Cardiac muscle cell (in vitro differentiated cells and primary cell): ENCODE measurements around the gene KCNIP3. TPM values are rescaled to one million over a fixed set of nuclear protein-coding genes. Genes with fewer than 3 reads are reported as not detected.

ENCODE experiments used
- DNase-seq, 2 donors: peaks; one replicate each; pipeline versions ENCODE4 v3.0.0 to v3.0.0-alpha.2; 2010 to 2017; ENCODE audit warnings: low read depth in 1 of 2, low spot score in 1 of 2
- H3K27ac ChIP-seq: fragments of 200-600 bp; sonication (generic); 2 replicates; pipeline ENCODE4 v1.5.1; 2016
- H3K27me3 ChIP-seq: fragments of 200-600 bp; sonication (generic); 2 replicates; pipeline ENCODE4 v1.6.0; 2016; ENCODE audit warnings: control low read depth
- H3K36me3 ChIP-seq: fragments of 200-600 bp; sonication (generic); 2 replicates; pipeline ENCODE4 v1.5.1; 2016; ENCODE audit warnings: control low read depth
- H3K4me1 ChIP-seq: fragments of 200-600 bp; sonication (generic); 2 replicates; pipeline ENCODE4 v1.8.1; 2017; ENCODE audit warnings: low read depth, mild to moderate bottlenecking, mixed run types
- H3K4me3 ChIP-seq: fragments of 200-600 bp; sonication (generic); 2 replicates; pipeline ENCODE4 v1.5.1; 2016; ENCODE audit warnings: mild to moderate bottlenecking
- H3K9me3 ChIP-seq: fragments of 200-600 bp; sonication (generic); 2 replicates; pipeline ENCODE4 v1.5.1; 2017; ENCODE audit warnings: low read depth, mild to moderate bottlenecking, control low read depth
- polyA plus RNA-seq: library from polyadenylated mRNA; unstranded; fragments of >200 nt; fragmentation: Nextera tagmentation; extraction: Ambion mirVana; gene quantifications from 2 replicates; pipeline ENCODE4 v1.2.1, GENCODE V29; 2016
- total RNA-seq: library from RNA; depleted of rRNA; stranded (reverse); fragments of >200 nt; gene quantifications from 2 replicates; pipeline ENCODE4 v1.2.3, GENCODE V29; 2016
- TF ChIP-seq, protein P1 (sequence below): IDR thresholded peaks from 2 replicates; pipeline ENCODE4 v1.5.1; 2012; ENCODE audit warnings: low read depth, mild to moderate bottlenecking, low read length

KCNIP3 gene
- total and polyA plus RNA-seq, 2 experiments from 2014 or later: 1.2 to 5.2 TPM

DNA sequence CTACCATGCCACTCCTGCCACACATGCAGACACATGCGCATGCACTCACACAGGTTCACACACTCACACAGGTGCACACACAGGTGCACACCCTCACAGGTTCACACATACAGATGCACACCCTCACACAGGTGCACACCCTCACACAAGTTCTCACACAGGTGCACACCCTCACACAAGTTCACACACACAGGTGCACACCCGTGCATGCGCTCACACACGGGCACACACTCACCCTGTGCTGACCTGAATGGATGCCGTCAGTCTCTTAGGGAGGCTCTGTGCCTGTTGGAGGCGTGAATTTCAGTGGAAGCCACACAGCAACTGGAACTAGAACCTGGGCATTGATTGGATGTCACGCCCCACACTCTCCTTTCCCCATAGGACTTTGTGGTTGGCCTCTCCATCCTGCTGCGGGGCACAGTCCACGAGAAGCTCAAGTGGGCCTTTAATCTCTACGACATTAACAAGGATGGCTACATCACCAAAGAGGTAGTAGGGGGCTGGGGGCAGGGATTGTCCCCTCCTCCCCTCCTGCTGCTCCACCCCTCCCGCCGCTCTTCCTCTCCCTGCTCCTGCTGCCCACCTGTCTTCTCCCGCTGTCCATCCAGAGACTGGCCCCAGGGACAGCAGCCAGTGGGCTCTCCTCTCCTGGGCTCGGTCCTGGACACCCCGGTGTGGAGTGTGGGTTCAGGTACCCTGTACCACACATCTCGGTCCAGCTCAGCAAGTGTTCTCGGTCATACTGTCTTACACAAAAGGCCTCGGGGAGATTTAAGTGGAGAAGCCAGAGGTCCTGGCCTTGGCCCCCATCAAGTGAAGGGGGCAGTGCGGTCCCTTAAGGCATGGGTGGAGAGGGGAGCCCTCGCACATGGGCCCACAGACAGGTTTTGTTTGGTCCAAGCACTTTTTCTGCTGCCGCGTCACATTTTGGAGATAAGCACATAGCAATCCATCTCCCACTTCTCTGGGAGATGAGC, 84.4 kb downstream of the KCNIP3 start:
- TF ChIP-seq, protein P1, sequence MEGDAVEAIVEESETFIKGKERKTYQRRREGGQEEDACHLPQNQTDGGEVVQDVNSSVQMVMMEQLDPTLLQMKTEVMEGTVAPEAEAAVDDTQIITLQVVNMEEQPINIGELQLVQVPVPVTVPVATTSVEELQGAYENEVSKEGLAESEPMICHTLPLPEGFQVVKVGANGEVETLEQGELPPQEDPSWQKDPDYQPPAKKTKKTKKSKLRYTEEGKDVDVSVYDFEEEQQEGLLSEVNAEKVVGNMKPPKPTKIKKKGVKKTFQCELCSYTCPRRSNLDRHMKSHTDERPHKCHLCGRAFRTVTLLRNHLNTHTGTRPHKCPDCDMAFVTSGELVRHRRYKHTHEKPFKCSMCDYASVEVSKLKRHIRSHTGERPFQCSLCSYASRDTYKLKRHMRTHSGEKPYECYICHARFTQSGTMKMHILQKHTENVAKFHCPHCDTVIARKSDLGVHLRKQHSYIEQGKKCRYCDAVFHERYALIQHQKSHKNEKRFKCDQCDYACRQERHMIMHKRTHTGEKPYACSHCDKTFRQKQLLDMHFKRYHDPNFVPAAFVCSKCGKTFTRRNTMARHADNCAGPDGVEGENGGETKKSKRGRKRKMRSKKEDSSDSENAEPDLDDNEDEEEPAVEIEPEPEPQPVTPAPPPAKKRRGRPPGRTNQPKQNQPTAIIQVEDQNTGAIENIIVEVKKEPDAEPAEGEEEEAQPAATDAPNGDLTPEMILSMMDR: no peak
- no peak overlapping the region for H3K4me3 ChIP-seq
- no peaks in the 10 kb centered on the region for H3K4me1 ChIP-seq
- DNase-seq: no peak
- no peaks in the 10 kb centered on the region for H3K27me3 ChIP-seq
- H3K36me3 ChIP-seq: no peaks in the 10 kb centered on the region
- no peaks in the 10 kb centered on the region for H3K9me3 ChIP-seq
- no peak overlapping the region for H3K27ac ChIP-seq

DNA sequence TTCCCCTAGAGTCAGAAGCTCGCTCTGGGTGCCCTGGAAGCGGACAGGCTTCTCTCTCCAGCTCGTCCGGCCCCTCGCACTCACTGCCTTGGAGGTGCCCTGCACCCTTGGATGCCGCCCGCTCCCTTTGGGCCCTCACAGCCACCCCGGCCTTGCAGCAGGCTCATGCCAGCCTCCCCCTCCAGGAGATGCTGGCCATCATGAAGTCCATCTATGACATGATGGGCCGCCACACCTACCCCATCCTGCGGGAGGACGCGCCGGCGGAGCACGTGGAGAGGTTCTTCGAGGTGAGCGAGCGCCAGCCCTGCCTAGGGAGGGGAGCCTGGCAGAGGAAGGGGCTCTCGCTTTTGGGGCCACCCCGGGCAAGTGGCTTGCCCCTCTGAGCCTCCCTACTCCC, 85.0 kb downstream of the KCNIP3 start:
- DNase-seq: no peak
- Histone ChIP-seq H3K27ac (no peak overlapping the region), H3K4me3 (no peak overlapping the region), H3K4me1 (no peaks in the 10 kb centered on the region), H3K9me3 (no peaks in the 10 kb centered on the region), H3K36me3 (no peaks in the 10 kb centered on the region), H3K27me3 (no peaks in the 10 kb centered on the region)
- TF ChIP-seq, protein P1: no peak

DNA sequence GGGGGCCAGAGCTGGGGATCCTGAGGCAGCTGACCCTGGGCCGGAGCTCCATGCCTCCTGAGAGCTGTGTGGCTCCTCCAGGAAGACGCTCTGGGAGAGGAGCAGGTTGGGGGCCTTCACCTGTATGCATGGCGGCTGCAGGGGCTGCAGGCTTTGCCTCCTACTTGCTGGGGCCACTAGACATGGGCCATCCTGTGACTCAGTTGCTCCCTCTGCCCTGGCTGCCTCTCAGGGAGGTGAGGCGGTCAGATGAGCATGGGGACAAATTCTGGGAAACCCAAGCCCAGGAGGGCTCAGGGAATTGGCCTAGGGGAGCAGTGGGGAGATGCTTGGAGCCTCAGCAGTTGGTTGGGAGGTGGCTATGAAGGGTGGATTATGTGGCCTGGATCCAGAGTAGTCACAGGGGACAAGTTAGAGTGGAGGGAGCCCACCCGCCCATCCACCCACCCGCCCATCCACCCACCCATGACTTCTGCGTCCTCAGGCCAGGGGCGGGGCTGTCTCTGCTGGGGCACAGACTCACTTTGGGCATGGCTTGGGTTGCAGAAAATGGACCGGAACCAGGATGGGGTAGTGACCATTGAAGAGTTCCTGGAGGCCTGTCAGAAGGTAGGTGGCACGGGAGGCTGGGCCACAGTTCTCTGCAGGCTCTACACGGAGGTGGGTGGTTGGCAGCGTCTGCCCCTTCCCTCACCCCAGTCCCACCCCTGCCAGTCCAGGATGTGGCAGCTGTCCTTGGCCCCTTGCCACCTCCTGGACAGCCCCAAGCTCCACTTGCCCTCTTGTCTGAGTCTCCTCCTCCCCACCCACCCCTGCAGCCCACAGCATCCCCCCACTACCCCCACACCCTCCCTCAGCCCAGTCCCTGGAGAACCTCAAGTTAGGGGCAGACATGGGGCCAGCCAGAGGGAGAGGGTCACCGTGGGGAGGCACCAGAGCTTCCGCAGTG, 85.8 kb downstream of the KCNIP3 start:
- Histone ChIP-seq H3K27ac (no peak overlapping the region), H3K9me3 (no peaks in the 10 kb centered on the region), H3K27me3 (no peaks in the 10 kb centered on the region), H3K4me1 (no peaks in the 10 kb centered on the region), H3K4me3 (no peak overlapping the region), H3K36me3 (no peaks in the 10 kb centered on the region)
- TF ChIP-seq, protein P1: no peak
- no peak for DNase-seq

DNA sequence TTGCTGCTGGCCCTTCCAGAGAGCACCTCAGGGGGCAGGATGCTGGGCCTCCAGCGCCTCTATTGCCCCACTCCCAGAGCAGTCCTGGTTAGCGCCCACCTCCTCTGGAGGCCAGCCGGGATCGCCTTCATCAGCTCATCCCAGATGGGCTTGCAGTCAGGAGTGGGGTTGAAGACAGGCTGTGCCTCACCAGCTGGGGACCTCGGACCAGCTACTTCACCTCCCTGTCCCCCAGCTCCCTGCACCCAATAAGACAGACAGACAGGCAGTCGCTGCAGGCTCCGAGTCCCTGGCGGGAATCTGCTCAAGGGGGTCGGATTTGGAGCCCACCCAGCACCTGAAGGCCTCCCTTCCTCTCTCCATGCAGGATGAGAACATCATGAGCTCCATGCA, 86.5 kb downstream of the KCNIP3 start:
- TF ChIP-seq, protein P1: no peak

DNA sequence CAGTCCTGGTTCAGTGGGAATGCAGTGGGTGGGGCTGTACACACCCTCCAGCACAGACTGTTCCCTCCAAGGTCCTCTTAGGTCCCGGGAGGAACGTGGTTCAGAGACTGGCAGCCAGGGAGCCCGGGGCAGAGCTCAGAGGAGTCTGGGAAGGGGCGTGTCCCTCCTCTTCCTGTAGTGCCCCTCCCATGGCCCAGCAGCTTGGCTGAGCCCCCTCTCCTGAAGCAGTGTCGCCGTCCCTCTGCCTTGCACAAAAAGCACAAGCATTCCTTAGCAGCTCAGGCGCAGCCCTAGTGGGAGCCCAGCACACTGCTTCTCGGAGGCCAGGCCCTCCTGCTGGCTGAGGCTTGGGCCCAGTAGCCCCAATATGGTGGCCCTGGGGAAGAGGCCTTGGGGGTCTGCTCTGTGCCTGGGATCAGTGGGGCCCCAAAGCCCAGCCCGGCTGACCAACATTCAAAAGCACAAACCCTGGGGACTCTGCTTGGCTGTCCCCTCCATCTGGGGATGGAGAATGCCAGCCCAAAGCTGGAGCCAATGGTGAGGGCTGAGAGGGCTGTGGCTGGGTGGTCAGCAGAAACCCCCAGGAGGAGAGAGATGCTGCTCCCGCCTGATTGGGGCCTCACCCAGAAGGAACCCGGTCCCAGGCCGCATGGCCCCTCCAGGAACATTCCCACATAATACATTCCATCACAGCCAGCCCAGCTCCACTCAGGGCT, 87.9 kb downstream of the KCNIP3 start:
- Histone ChIP-seq H3K4me3 (no peak overlapping the region), H3K27ac (no peak overlapping the region), H3K36me3 (no peaks in the 10 kb centered on the region), H3K4me1 (no peaks in the 10 kb centered on the region), H3K9me3 (no peaks in the 10 kb centered on the region), H3K27me3 (no peaks in the 10 kb centered on the region)
- no peak for DNase-seq
- TF ChIP-seq, protein P1: no peak

More for the DNA sequence above, 86.5 kb downstream of the KCNIP3 start:
- Histone ChIP-seq H3K9me3 (no peaks in the 10 kb centered on the region), H3K4me1 (no peaks in the 10 kb centered on the region), H3K36me3 (no peaks in the 10 kb centered on the region), H3K27me3 (no peaks in the 10 kb centered on the region), H3K4me3 (no peak overlapping the region), H3K27ac (no peak overlapping the region)
- no peak for DNase-seq
